ENCODE results near the gene GCLM. TPM values are rescaled to one million over a fixed set of nuclear protein-coding genes. Genes with fewer than 3 reads are reported as not detected.
"Not testable (repeated sequence)": the region's sequence is repeated elsewhere in the genome, so short reads cannot be mapped to it uniquely, and the experiment has no call there.

GCLM gene
- polyA plus RNA-seq, 3 donors, result 1.2 to 4.4 (median 3.2) TPM

DNA sequence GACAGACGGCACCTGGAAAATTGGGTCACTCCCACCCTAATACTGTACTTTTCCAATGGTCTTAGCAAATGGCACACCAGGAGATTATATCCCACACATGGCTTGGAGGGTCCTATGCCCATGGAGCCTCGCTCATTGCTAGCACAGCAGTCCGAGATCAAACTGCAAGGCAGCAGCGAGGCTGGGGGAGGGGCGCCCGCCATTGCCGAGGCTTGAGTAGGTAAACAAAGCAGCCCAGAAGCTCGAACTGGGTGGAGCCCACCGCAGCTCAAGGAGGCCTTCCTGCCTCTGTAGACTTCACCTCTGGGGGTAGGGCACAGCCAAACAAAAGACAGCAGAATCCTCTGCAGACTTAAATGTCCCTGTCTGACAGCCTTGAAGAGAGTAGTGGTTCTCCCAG lies 53.2 kb downstream of the GCLM start:
- H3K4me3 ChIP-seq (replicated peaks in 1 of 3; ENCODE audit: low read depth in 2 of 3, low read length in 3 of 3); H3K4me1 Mint-ChIP-seq; H3K4me2 ChIP-seq (replicated peaks; ENCODE audit: extremely low read depth, low read length, poor library complexity, severe bottlenecking); H3K9ac ChIP-seq (ENCODE audit: insufficient read depth, low read length, poor library complexity, severe bottlenecking); H3K79me2 ChIP-seq (ENCODE audit: insufficient read depth, low read length); intact Hi-C loops (cut with micrococcal nuclease); H3K9me3 ChIP-seq (replicated peaks in 1 of 2; ENCODE audit: control insufficient read depth in 1 of 2, insufficient read depth in 1 of 2, low read length in 2 of 2); H3K4me3 Mint-ChIP-seq; H3K36me3 Mint-ChIP-seq; H3K27me3 Mint-ChIP-seq (ENCODE audit: low read depth in 3 of 3); H3K4me1 ChIP-seq (ENCODE audit: control insufficient read depth in 1 of 2, insufficient read depth in 2 of 2, low read length in 2 of 2); H3K27ac ChIP-seq (ENCODE audit: low read depth in 1 of 2, low read length in 2 of 2); H3K36me3 ChIP-seq (replicated peaks in 1 of 2; ENCODE audit: control insufficient read depth in 1 of 2, insufficient read depth in 2 of 2, low read length in 2 of 2); H4K20me1 ChIP-seq (ENCODE audit: insufficient read depth, low read length); H2AFZ ChIP-seq (ENCODE audit: insufficient read depth, low read depth, low read length, poor library complexity, severe bottlenecking); DNase-seq; H3K27me3 ChIP-seq (ENCODE audit: control insufficient read depth in 2 of 2, insufficient read depth in 2 of 2, low read length in 2 of 2): not testable (repeated sequence)
- peaks cover 10 to 34% (median 16%) of the 10 kb centered on the region in 7 donors for H3K9me3 Mint-ChIP-seq
- H3K27ac Mint-ChIP-seq, result peak overlapping the region in 1 of 7 donors; percentile 18
- WGBS (ENCODE audit: insufficient coverage), result no CpG with 5 or more reads among the region's 9 CpGs

DNA sequence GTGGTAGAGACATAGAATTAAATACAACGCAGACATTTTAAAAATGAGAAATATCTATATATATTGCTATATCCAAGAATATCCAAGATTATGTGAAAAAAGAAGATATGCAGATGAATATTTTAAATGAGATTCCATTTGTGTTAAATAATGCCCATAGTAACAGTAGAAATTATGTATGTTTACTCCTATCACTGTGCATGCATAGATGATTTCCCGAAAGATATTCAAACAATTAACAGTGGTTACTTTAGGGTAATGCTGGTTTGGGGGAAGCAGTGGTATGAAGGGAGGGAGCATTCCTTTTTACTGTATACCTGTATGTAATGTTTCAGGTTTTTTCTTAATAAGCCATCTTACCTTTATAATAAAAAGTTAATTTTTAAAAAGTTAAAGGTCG lies 55.3 kb downstream of the GCLM start:
- Histone ChIP-seq H3K36me3 (replicated peaks in 1 of 2; ENCODE audit: control insufficient read depth in 1 of 2, insufficient read depth in 2 of 2, low read length in 2 of 2) (no peaks in the 10 kb centered on the region), H3K79me2 (ENCODE audit: insufficient read depth, low read length) (no peaks in the 10 kb centered on the region), H3K27ac (ENCODE audit: low read depth in 1 of 2, low read length in 2 of 2) (no peak overlapping the region), H3K4me2 (replicated peaks; ENCODE audit: extremely low read depth, low read length, poor library complexity, severe bottlenecking) (no peak overlapping the region), H3K4me1 (ENCODE audit: control insufficient read depth in 1 of 2, insufficient read depth in 2 of 2, low read length in 2 of 2) (peaks cover 0 to 3% of the 10 kb centered on the region in 2 donors), H2AFZ (ENCODE audit: insufficient read depth, low read depth, low read length, poor library complexity, severe bottlenecking) (no peak overlapping the region), H3K9me3 (replicated peaks in 1 of 2; ENCODE audit: control insufficient read depth in 1 of 2, insufficient read depth in 1 of 2, low read length in 2 of 2) (no peaks in the 10 kb centered on the region), H3K27me3 (ENCODE audit: control insufficient read depth in 2 of 2, insufficient read depth in 2 of 2, low read length in 2 of 2) (no peaks in the 10 kb centered on the region), H3K9ac (ENCODE audit: insufficient read depth, low read length, poor library complexity, severe bottlenecking) (no peak overlapping the region), H3K4me3 (replicated peaks in 1 of 3; ENCODE audit: low read depth in 2 of 3, low read length in 3 of 3) (no peak overlapping the region), H4K20me1 (ENCODE audit: insufficient read depth, low read length) (no peaks in the 10 kb centered on the region)
- 100% methylated on average over 1 of the region's 3 CpGs for WGBS (ENCODE audit: insufficient coverage)
- H3K4me3 Mint-ChIP-seq, result no peak overlapping the region
- no peak for DNase-seq
- H3K36me3 Mint-ChIP-seq, result no peaks in the 10 kb centered on the region
- H3K27ac Mint-ChIP-seq, result no peak overlapping the region
- peaks cover 4% of the 10 kb centered on the region for H3K4me1 Mint-ChIP-seq
- peaks cover 0 to 6% (median 1%) of the 10 kb centered on the region in 3 donors for H3K27me3 Mint-ChIP-seq (ENCODE audit: low read depth in 3 of 3)
- intact Hi-C loops (cut with micrococcal nuclease), result no loop called here
- H3K9me3 Mint-ChIP-seq, result peaks cover 10 to 35% (median 15%) of the 10 kb centered on the region in 7 donors
- TF ChIP-seq, protein P1, sequence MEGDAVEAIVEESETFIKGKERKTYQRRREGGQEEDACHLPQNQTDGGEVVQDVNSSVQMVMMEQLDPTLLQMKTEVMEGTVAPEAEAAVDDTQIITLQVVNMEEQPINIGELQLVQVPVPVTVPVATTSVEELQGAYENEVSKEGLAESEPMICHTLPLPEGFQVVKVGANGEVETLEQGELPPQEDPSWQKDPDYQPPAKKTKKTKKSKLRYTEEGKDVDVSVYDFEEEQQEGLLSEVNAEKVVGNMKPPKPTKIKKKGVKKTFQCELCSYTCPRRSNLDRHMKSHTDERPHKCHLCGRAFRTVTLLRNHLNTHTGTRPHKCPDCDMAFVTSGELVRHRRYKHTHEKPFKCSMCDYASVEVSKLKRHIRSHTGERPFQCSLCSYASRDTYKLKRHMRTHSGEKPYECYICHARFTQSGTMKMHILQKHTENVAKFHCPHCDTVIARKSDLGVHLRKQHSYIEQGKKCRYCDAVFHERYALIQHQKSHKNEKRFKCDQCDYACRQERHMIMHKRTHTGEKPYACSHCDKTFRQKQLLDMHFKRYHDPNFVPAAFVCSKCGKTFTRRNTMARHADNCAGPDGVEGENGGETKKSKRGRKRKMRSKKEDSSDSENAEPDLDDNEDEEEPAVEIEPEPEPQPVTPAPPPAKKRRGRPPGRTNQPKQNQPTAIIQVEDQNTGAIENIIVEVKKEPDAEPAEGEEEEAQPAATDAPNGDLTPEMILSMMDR (IDR thresholded peaks at IDR 0.05), result no peak

Measured in CD14-positive monocyte (primary cell).